Endothelial cell of umbilical vein (primary cell): Measurements from ENCODE around the gene POU3F1. TPM values are rescaled to one million over a fixed set of nuclear protein-coding genes. Genes with fewer than 3 reads are reported as not detected.

ENCODE experiments used
- BruUV-seq: library from RNA; stranded (reverse); fragments of 400-500 nt; replicated peaks from 2 replicates; lab custom pipeline; 2021; lab: Mats Ljungman, UMichigan
- CTCF ChIA-PET: fragments of 300-600, 350-600 bp; sonication (Branson Sonifier 250); formaldehyde crosslinking; loops from one replicate; lab custom pipeline; 2021; ENCODE audit warnings: antibody characterized with exemption, inconsistent platforms; lab: Charles Lee
- POLR2A ChIA-PET: fragments of 300-600, 350-600 bp; sonication (Branson Sonifier 250); formaldehyde crosslinking; loops from one replicate; lab custom pipeline; 2021; ENCODE audit warnings: antibody characterized with exemption, inconsistent platforms; lab: Charles Lee
- DNase-seq: peaks from one replicate; pipeline ENCODE4 v3.0.0-alpha.2; 2011; ENCODE audit warnings: low read depth, low spot score
- FAIRE-seq: peaks from 2 replicates; lab custom pipeline; 2011; peaks lifted over from hg19 to GRCh38; lab: Jason Lieb, UNC
- H2AFZ ChIP-seq: 2 replicates; pipeline ENCODE4 v1.6.0; 2012; ENCODE audit warnings: low read depth, low read length, control low read depth, inconsistent platforms
- H3K27ac ChIP-seq: 2 replicates; pipeline ENCODE4 v1.5.1; 2011; ENCODE audit warnings: low read depth, mild to moderate bottlenecking, control low read depth, low read length, moderate library complexity; ENCODE audit not compliant: insufficient read depth
- H3K27me3 ChIP-seq, 2 experiments: 2 replicates each; pipeline versions ENCODE4 v1.6.0 to v1.6.1; 2011; ENCODE audit warnings: low read length in 2 of 2, mixed read lengths in 1 of 2; ENCODE audit not compliant: control insufficient read depth in 2 of 2, insufficient read depth in 2 of 2
- H3K36me3 ChIP-seq, 2 experiments: 2 replicates in 1 of 2; 3 replicates in 1 of 2; pipeline ENCODE4 v1.5.1; 2011; ENCODE audit warnings: low read length in 2 of 2, mild to moderate bottlenecking in 1 of 2, moderate library complexity in 1 of 2; ENCODE audit not compliant: control insufficient read depth in 2 of 2, insufficient read depth in 2 of 2; ENCODE audit errors: extremely low read depth in 1 of 2
- H3K4me1 ChIP-seq: 3 replicates; pipeline ENCODE4 v1.5.1; 2011; ENCODE audit warnings: mild to moderate bottlenecking, low read length; ENCODE audit not compliant: control insufficient read depth, insufficient read depth; ENCODE audit errors: extremely low read depth
- H3K4me2 ChIP-seq: 2 replicates; pipeline ENCODE4 v1.6.1; 2011; ENCODE audit warnings: low read length, control low read depth, mixed read lengths; ENCODE audit not compliant: insufficient read depth
- H3K4me3 ChIP-seq, 3 experiments: fragments of 200-600 bp in 1 of 3; sonication (generic), shearing (Covaris generic) in 1 of 3; replicated peaks in 1 of 3; 2 replicates each; pipeline ENCODE4 v1.5.1; 2011 to 2016; ENCODE audit warnings: control low read depth in 3 of 3, low read length in 3 of 3, mild to moderate bottlenecking in 2 of 3, inconsistent platforms in 1 of 3, low read depth in 1 of 3, moderate library complexity in 1 of 3; ENCODE audit not compliant: insufficient read depth in 1 of 3
- H3K79me2 ChIP-seq: 2 replicates; pipeline ENCODE4 v1.6.0; 2012; ENCODE audit warnings: low read length, inconsistent platforms; ENCODE audit not compliant: control insufficient read depth, insufficient read depth
- H3K9ac ChIP-seq: replicated peaks from 2 replicates; pipeline ENCODE3; 2011; ENCODE audit warnings: low read length, control low read depth; ENCODE audit not compliant: insufficient read depth; ENCODE audit errors: extremely low read depth
- H3K9me1 ChIP-seq: replicated peaks from 3 replicates; pipeline ENCODE4 v1.6.0; 2011; ENCODE audit warnings: mild to moderate bottlenecking, low read length; ENCODE audit not compliant: control insufficient read depth, insufficient read depth; ENCODE audit errors: extremely low read depth
- H3K9me3 ChIP-seq: replicated peaks from 2 replicates; pipeline ENCODE4 v1.5.1; 2012; ENCODE audit warnings: low read length, inconsistent platforms; ENCODE audit not compliant: control insufficient read depth, insufficient read depth
- H4K20me1 ChIP-seq: replicated peaks from 2 replicates; pipeline ENCODE3; 2011; ENCODE audit warnings: mild to moderate bottlenecking, low read length; ENCODE audit not compliant: control insufficient read depth, insufficient read depth; ENCODE audit errors: extremely low read depth
- CTCF ChIP-seq, 2 donors: IDR thresholded peaks; 1 replicate in 1 of 2; 2 replicates in 1 of 2; pipeline ENCODE4 v1.5.1; 2011; ENCODE audit warnings: low read length in 2 of 2, mild to moderate bottlenecking in 2 of 2, moderate library complexity in 2 of 2, control low read depth in 1 of 2, inconsistent platforms in 1 of 2, low read depth in 1 of 2; ENCODE audit not compliant: insufficient read depth in 1 of 2; ENCODE audit errors: extremely low read depth in 1 of 2
- EZH2 ChIP-seq: IDR thresholded peaks from 2 replicates; pipeline ENCODE4 v1.6.1; 2012; ENCODE audit warnings: borderline replicate concordance, low read depth, mild to moderate bottlenecking, moderate library complexity, low read length, inconsistent platforms; ENCODE audit not compliant: severe bottlenecking
- FOS ChIP-seq: IDR thresholded peaks from 2 replicates; pipeline ENCODE4 v1.6.1; 2011; ENCODE audit warnings: mild to moderate bottlenecking, low read length, moderate library complexity, borderline replicate concordance; ENCODE audit not compliant: insufficient read depth
- GATA2 ChIP-seq: IDR thresholded peaks from 2 replicates; pipeline ENCODE4 v1.7.0; 2011; ENCODE audit warnings: low read depth, mild to moderate bottlenecking, moderate library complexity, mixed read lengths, low read length; ENCODE audit not compliant: insufficient read length, insufficient read depth
- JUN ChIP-seq: IDR thresholded peaks from 2 replicates; pipeline ENCODE4 v1.6.1; 2011; ENCODE audit warnings: borderline replicate concordance, low read depth; ENCODE audit not compliant: insufficient read length, insufficient read depth
- MAX ChIP-seq: IDR thresholded peaks from 2 replicates; pipeline ENCODE4 v1.6.1; 2011; ENCODE audit not compliant: insufficient read depth, insufficient read length
- MYC ChIP-seq: IDR thresholded peaks from one replicate; pipeline ENCODE4 v1.6.1; 2011; ENCODE audit warnings: mild to moderate bottlenecking, low read depth, low read length
- POLR2A ChIP-seq: IDR thresholded peaks from 2 replicates; pipeline ENCODE4 v1.6.1; 2012; ENCODE audit warnings: low read depth, mild to moderate bottlenecking, control low read depth, low read length
- POLR2AphosphoS5 ChIP-seq: IDR thresholded peaks from 2 replicates; pipeline ENCODE4 v1.6.1; 2012; ENCODE audit warnings: low read depth, mild to moderate bottlenecking, control low read depth, low read length, moderate library complexity; ENCODE audit not compliant: insufficient read depth
- dilution Hi-C: fragments of 300-500 bp; cut with MboI; formaldehyde crosslinking; loops from one replicate; pipeline ENCODE4 v1.15.0; 2019; ENCODE audit warnings: low sequenced_read_pairs; ENCODE audit not compliant: extremely low pct_ligation_motif_present
- intact Hi-C: fragments of 100-400 bp; cut with micrococcal nuclease; formaldehyde crosslinking; loops from one replicate; pipeline ENCODE4 v1.10.0; 2022
- polyA plus RNA-seq, 4 experiments: library from polyadenylated mRNA; depleted of rRNA in 3 of 4; stranded (reverse) in 3 of 4; unstranded in 1 of 4; fragments of >200 nt; gene quantifications; 2 replicates each; pipeline versions ENCODE4 v1.2.1 to v1.2.3, GENCODE V29; 2011 to 2012; ENCODE audit warnings: missing spikeins in 1 of 4
- total RNA-seq: library from RNA; stranded (reverse); gene quantifications from 2 replicates; pipeline ENCODE4 v1.2.3, GENCODE V29; 2021

POU3F1 gene
- total and polyA plus RNA-seq, 2 donors (not counting 3 experiments of a cell fraction or from before 2014, with no cell fraction given): not detected

GRCh38 chr1:38095454-38095931 is 48.9 kb upstream of the POU3F1 start:
- H3K9me1 ChIP-seq: no peaks in the 10 kb centered on the region
- H3K9ac ChIP-seq: no peak overlapping the region
- ChIA-PET POLR2A (no interaction called here), CTCF (interaction anchor here (0.9 kb wide), 1 partner anchor 15 kb away, joined by 3 read pairs; no protein-coding TSS in a partner anchor)
- H3K4me3 ChIP-seq: no peak overlapping the region
- no peak overlapping the region for H3K27ac ChIP-seq
- H2AFZ ChIP-seq: no peak overlapping the region
- H3K36me3 ChIP-seq: no peaks in the 10 kb centered on the region
- FAIRE-seq: no peak
- no peaks in the 10 kb centered on the region for H3K27me3 ChIP-seq
- no peaks in the 10 kb centered on the region for H3K9me3 ChIP-seq
- dilution Hi-C loops (no loop called here), intact Hi-C loops (no loop called here)
- no peaks in the 10 kb centered on the region for H4K20me1 ChIP-seq
- BruUV-seq: no TSS peak
- no peaks in the 10 kb centered on the region for H3K4me1 ChIP-seq
- no peak for DNase-seq
- no peak for TF ChIP-seq JUN
- TF ChIP-seq POLR2A: no peak
- TF ChIP-seq MAX: no peak
- no peak for TF ChIP-seq MYC
- TF ChIP-seq CTCF (IDR thresholded peaks at IDR 0.05; ENCODE audit: extremely low read depth in 1 of 2, insufficient read depth in 1 of 2, low read depth in 1 of 2, low read length in 2 of 2): no peak
- TF ChIP-seq FOS: no peak
- no peak for TF ChIP-seq GATA2
- no peak for TF ChIP-seq EZH2
- TF ChIP-seq POLR2AphosphoS5: no peak
- no peaks in the 10 kb centered on the region for H3K79me2 ChIP-seq
- H3K4me2 ChIP-seq: no peak overlapping the region
